ENCODE results near the gene PGC.

GRCh38 chr6:41728954-41729353 is 18.2 kb downstream of the PGC start:
- TF ChIP-seq CTCF (conservative IDR thresholded peaks at IDR 0.05): no peak
- TF ChIP-seq ZFX (IDR thresholded peaks at IDR 0.05): no peak
